ENCODE results near the gene CAPNS2.

DNA sequence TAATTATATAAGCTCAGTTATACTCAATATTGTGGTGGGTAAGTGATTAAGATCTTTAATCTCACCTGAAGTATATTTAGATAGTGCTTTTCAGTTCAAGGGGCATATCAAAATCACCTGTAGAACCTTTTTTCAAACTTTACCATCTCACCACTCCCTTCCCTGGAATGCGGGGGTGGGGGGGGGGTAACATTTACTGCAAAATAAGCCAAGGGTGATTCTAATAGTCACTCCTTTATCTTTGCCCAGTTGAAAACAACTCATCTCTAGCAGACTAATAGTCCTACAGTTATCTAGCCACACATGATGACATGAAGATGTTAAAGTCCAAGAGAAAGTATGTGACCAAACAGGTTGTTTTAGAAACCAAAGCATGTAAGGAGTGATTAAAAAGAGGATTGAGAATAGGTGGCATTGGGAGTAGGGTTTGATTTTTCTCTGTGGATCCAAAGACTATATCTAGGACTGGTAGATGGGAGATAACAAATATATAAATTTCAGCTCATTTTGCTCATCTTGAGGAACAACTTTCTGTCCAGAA is 36.1 kb upstream of the CAPNS2 start:
- TF ChIP-seq EZH2 (IDR thresholded peaks at IDR 0.05; ENCODE audit: low read length, unreplicated experiment): no peak
- TF ChIP-seq, protein P1, sequence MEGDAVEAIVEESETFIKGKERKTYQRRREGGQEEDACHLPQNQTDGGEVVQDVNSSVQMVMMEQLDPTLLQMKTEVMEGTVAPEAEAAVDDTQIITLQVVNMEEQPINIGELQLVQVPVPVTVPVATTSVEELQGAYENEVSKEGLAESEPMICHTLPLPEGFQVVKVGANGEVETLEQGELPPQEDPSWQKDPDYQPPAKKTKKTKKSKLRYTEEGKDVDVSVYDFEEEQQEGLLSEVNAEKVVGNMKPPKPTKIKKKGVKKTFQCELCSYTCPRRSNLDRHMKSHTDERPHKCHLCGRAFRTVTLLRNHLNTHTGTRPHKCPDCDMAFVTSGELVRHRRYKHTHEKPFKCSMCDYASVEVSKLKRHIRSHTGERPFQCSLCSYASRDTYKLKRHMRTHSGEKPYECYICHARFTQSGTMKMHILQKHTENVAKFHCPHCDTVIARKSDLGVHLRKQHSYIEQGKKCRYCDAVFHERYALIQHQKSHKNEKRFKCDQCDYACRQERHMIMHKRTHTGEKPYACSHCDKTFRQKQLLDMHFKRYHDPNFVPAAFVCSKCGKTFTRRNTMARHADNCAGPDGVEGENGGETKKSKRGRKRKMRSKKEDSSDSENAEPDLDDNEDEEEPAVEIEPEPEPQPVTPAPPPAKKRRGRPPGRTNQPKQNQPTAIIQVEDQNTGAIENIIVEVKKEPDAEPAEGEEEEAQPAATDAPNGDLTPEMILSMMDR (conservative IDR thresholded peaks at IDR 0.05; ENCODE audit: low read depth, low read length): no peak
- no peak for TF ChIP-seq EZH2phosphoT487 (IDR thresholded peaks at IDR 0.05; ENCODE audit: borderline replicate concordance, low read length)
